ENCODE data around the gene ARHGAP45.
A peak's percentile ranks its signal among the peaks of the same experiment; 100 is the strongest.

Gene ARHGAP45

GRCh38 chr19:1087813-1088415 is 20.9 kb downstream of the ARHGAP45 start:
- DNase-seq, result peak; percentile 92

DNA sequence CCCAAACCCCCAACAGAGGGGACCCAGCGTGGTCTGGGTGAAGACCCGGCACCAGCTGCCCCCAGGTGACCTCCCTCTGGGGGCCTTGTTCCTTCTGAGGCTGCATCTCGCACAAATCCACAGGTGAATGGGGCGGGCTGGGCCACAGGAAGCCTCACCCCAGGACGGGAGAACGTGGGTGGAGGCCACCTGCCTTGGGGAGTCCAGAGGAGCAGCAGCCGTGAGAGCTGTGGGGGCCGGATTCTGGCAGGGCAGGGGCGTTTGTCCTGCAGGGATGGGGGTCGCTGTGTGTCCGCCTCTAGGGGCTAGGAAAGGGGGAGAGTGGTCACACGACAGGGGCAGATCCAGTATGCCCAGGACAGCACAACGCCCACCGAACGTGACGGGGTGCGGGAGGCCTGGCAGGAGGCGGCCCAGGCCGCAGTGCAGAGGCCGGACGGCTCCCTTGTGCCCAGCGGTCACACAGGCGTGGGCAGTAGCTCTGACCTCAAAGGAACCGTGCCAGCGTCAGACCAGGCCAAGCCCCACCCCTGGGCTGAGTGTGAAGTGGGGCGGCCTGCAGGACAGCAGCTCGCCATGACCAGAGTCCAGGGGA is 21.5 kb downstream of the ARHGAP45 start:
- DNase-seq, result no peak

- DNase-seq, result no peak
Observed at GRCh38 chr19:1089126-1089771, 22.3 kb downstream of the ARHGAP45 start.

DNA sequence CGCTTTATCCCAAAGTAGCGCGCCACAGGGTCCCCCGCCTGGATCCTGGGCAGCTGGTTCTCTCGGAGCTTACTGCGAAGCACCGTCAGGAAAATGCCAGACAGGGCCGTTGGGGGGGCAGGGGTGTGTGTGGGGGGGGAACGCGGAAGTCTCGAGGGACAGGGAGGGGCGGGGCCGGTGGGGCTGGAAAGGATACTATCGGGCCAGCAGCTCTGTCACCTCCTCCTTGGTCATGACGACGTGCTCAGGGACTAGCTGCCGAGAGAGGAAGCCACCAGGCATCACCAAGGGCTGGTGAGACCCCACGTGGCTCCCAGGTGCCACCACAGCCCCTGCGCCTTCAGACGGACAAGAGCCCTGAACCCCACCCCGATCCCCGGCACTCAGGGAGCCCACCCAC is 22.9 kb downstream of the ARHGAP45 start:
- DNase-seq, result no peak

- no peak for DNase-seq
Observed at GRCh38 chr19:1090731-1091543, 24.0 kb downstream of the ARHGAP45 start.

- no peak for DNase-seq
Observed at GRCh38 chr19:1091544-1092175, 24.7 kb downstream of the ARHGAP45 start.

GRCh38 chr19:1093330-1093729 is 26.4 kb downstream of the ARHGAP45 start:
- DNase-seq, result no peak

DNA sequence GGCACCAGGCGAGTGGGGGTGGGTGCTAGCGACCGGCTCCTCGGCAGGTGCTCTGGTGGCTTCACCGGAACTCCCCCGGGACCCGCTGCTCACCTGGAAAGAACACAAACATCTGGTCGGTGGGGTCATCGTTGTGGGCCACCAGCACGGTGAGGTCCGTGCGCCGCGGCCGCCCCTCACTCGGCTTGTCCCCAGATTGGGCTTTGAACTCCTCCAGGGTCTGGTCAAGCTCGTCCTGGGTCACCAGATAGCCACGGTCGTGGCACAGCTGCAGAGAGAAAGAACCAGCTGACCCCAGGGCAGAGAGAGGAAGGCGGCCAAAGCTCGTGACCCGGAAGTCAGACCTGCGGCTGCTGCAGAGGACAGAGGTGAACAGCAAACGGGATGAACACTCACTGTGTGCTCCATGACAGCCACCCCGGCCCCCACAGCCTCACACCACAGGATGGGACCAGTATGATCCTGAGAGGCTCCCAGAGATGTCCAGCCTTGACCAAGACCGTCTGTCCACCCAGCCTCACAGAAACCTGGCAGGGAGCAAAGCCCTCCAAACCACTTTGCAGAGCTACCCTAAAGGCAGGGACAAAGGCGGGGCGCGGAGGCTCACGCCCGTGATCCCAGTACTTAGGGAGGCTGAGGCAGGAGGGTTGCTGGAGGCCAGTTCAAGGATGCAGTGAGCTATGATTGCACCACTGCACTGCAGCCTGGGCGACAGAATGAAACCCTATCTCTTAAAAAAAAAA is 27.0 kb downstream of the ARHGAP45 start:
- DNase-seq, result no peak

- no peak for DNase-seq
Observed at GRCh38 chr19:1094655-1094977, 27.6 kb downstream of the ARHGAP45 start.

GRCh38 chr19:1094978-1095701 is 28.2 kb downstream of the ARHGAP45 start, which contains the start of gene POLR2E:
Gene POLR2E (minus strand): TSS chr19:1095375. CDS start chr19:1095315, 60 bp downstream.
- peak; percentile 91 for DNase-seq

DNA sequence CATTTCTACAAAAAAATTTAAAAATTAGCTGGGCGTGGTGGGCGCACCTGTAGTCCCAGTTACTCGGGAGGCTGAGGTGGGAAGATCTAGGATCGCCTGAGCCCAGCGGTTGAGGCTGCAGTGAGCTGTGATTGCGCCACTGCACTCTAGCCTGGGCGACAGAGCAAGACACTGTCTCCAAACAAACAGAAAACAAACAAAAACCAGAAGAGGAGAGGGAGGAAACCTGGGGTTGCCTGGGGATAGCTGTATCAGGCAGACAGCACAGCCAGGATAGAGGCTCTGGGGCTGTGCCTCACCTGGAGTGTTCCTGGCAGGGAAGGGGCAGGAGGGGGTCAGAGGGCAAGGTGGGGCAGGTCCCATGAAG is 30.8 kb downstream of the ARHGAP45 start:
- DNase-seq, result no peak

DNA sequence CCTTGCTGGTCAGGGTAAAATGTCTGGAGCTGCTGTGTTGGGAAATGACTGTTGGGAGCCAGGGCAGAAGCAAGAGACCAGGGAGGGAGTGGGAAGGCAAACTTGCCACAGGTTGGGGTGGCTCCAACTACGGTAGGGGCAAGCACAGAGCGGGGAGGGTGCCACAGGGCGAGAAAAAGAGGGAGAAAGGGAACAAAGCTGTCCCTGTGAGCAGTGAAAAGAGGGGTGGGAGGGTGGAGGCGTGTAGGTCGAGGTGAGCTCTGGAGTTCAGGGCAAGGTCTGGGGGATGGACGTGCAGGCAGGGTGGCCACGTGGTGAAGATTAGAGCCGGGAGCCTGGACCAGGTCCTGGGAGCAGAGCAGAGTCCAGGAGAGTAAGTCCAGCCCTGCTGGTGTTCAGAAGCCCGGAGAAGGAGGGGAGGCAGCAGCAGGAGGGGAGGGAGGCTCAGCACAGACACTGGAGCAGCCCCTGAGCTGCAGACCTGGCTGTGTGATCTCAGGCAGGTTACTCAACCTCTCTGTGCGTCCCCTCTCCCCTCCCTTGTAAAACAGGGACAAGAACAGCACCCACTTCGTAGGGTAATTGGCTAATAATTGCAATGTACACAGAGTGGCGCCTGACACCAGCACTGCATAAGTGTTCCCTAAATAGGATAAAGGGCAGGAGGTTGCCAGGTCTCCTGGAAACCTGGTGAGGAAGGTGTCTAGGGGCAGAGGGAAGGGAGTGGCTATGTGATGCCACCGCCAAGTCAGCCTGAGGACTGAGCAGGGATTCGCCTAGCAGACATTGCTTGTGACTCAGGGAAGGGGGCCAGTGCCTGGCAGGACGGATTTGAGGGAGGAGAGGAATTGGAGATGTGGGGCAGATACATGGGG is 31.4 kb downstream of the ARHGAP45 start:
- no peak for DNase-seq

DNA sequence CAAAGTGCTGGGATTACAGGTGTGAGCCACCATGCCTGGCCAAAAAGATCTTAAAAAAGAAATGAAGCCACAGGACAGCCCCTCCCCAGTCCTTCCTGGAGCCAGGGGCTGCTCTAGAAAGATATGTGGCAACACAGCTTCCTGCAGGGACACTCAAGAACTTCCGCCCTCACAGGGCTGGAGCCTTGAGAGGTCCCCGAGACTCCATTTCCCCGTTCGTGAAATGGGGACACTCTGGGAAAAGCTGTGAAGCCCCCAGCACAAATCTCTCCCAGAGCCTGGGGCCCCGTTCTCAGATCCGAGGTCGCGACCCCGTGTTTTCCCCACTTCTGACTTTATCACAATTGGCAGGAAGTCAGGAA is 34.4 kb downstream of the ARHGAP45 start:
- DNase-seq, result peak; percentile 84

GRCh38 chr19:1102407-1103131 is 35.6 kb downstream of the ARHGAP45 start:
- peak; percentile 50 for DNase-seq

DNA sequence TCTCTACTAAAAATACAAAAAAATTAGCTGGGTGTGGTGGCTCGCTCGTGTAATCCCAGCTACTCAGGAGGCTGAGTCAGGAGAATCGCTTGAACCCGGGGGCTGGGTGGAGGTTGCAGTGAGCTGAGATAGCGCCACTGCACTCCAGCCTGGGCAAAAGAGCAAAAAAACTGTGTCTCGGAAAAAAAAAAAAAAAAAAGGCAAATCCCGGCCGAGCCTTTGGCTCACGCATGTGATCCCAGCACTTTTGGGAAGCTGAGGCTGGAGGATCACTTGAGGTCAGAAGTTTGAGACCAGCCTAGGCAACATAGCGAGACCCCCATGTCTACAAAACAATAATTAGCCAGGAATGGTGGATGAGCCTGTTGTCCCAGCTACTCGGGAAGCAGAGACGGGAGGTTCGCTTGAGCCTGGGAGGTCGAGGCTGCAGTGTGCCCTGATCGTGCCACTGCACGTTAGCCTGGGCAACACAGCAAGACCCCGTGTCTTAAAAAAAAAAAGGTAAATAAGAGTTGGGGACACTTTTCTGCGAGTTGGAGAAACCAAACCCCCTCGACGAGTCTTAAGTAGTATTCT is 36.3 kb downstream of the ARHGAP45 start:
- no peak for DNase-seq

DNA sequence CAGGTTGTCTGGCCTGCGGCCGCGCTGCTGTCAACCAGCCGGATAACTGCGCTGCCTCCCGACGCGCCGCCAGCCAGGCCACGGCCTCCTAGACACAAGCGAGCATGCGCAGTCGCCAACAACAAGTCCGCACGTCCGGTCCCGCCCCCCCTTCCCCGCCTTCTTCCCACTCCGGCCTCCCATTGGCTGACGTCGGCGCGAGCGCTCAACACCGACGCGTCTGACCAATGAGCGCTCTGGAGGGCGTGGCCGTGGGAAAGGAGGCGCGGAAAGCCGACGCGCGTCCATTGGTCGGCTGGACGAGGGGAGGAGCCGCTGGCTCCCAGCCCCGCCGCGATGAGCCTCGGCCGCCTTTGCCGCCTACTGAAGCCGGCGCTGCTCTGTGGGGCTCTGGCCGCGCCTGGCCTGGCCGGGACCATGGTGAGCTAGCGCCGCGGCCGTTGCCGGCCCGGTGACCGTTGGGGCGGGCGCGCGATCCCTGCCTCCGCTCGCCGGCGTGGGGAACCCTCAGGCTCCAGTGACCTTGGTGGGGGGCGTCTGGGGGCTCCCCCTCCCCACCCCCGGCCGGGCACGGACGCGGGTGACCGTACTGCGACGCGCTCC is 36.8 kb downstream of the ARHGAP45 start, which contains the start of gene GPX4:
Gene GPX4 (plus strand): TSS at position 287 of the 603 bp plus-strand sequence. CDS start 50 bp downstream, at position 337.
- DNase-seq, result peak; percentile 96

GRCh38 chr19:1104311-1105007 is 37.5 kb downstream of the ARHGAP45 start:
- DNase-seq, result no peak
